HepG2 (cell line): ENCODE results near the gene MYOM1. TPM values are rescaled to one million over a fixed set of nuclear protein-coding genes. Genes with fewer than 3 reads are reported as not detected.
A peak's percentile ranks its signal among the peaks of the same experiment; 100 is the strongest.

ENCODE experiments used
- BRD4 ChIP-seq: sonication (generic); formaldehyde crosslinking; IDR thresholded peaks from 2 replicates; pipeline ENCODE4 v1.4.0; 2020; ENCODE audit warnings: missing genetic modification reagents
- FOXK1 ChIP-seq: sonication (generic); formaldehyde crosslinking; IDR thresholded peaks from 2 replicates; pipeline ENCODE4 v1.4.0; 2020; ENCODE audit warnings: low read depth, missing genetic modification reagents, borderline replicate concordance
- GFI1 ChIP-seq: sonication (generic); formaldehyde crosslinking; IDR thresholded peaks from 2 replicates; pipeline ENCODE4 v1.5.0; 2020; ENCODE audit warnings: missing genetic modification reagents, mild to moderate bottlenecking, borderline replicate concordance
- GLMP ChIP-seq: sonication (generic); formaldehyde crosslinking; IDR thresholded peaks from 2 replicates; pipeline ENCODE4 v1.9.0; 2021; ENCODE audit warnings: missing genetic modification reagents, mild to moderate bottlenecking, borderline replicate concordance
- HHEX ChIP-seq: IDR thresholded peaks from 2 replicates; pipeline ENCODE4 v1.6.1; 2016; ENCODE audit warnings: control low read depth
- HNRNPH1 ChIP-seq: fragments of 200-400 bp; formaldehyde crosslinking; optimal IDR thresholded peaks from 2 replicates; pipeline ENCODE3; 2017; ENCODE audit warnings: mild to moderate bottlenecking, low read depth, low read length
- JUND ChIP-seq: sonication (generic); formaldehyde crosslinking; IDR thresholded peaks from 2 replicates; pipeline ENCODE4 v1.8.0; 2022; ENCODE audit warnings: mild to moderate bottlenecking, missing genetic modification reagents
- KLF13 ChIP-seq: sonication (generic); formaldehyde crosslinking; IDR thresholded peaks from 2 replicates; pipeline ENCODE4 v1.4.0; 2020; ENCODE audit warnings: mild to moderate bottlenecking, missing genetic modification reagents
- MTF1 ChIP-seq: sonication (generic); formaldehyde crosslinking; IDR thresholded peaks from 2 replicates; pipeline ENCODE4 v1.5.0; 2020; ENCODE audit warnings: missing genetic modification reagents
- NBN ChIP-seq: fragments of 450-650 bp; conservative IDR thresholded peaks from 2 replicates; pipeline ENCODE4 v1.6.1; 2017
- PAWR ChIP-seq: sonication (generic); formaldehyde crosslinking; IDR thresholded peaks from 2 replicates; pipeline ENCODE4 v1.4.0; 2020; ENCODE audit warnings: missing genetic modification reagents, mild to moderate bottlenecking, borderline replicate concordance
- POLR2AphosphoS2 ChIP-seq: IDR thresholded peaks from 2 replicates; pipeline ENCODE4 v1.6.1; 2011; ENCODE audit warnings: low read depth, low read length, improper control_type of control experiment
- SKI ChIP-seq: fragments of 450-650 bp; IDR thresholded peaks from one replicate; pipeline ENCODE4 v1.6.1; 2018; ENCODE audit warnings: mild to moderate bottlenecking; ENCODE audit not compliant: partially characterized antibody
- SRY ChIP-seq: sonication (generic); formaldehyde crosslinking; IDR thresholded peaks from 2 replicates; pipeline ENCODE4 v1.8.0; 2022; ENCODE audit warnings: mild to moderate bottlenecking, missing genetic modification reagents
- ZNF276 ChIP-seq: sonication (generic); formaldehyde crosslinking; IDR thresholded peaks from 2 replicates; pipeline ENCODE4 v1.4.0; 2020; ENCODE audit warnings: mild to moderate bottlenecking, low read depth, missing genetic modification reagents
- ZNF530 ChIP-seq: sonication (generic); formaldehyde crosslinking; IDR thresholded peaks from 2 replicates; pipeline ENCODE4 v1.5.0; 2020; ENCODE audit warnings: low read depth, mild to moderate bottlenecking, missing genetic modification reagents
- polyA plus RNA-seq, 8 experiments: library from polyadenylated mRNA; depleted of rRNA in 3 of 8; stranded (reverse) in 7 of 8; unstranded in 1 of 8; fragments of >200 nt; fragmentation: Illumina TruSeq in 4 of 8; extraction: Trizol in 4 of 8; gene quantifications; 2 replicates each; pipeline versions ENCODE4 v1.2.1 to v1.2.3, GENCODE V29; 2011 to 2016; ENCODE audit warnings: low read depth in 4 of 8, missing spikeins in 1 of 8, mixed read lengths in 1 of 8; ENCODE audit not compliant: insufficient read depth in 1 of 8
- total RNA-seq, 5 experiments: library from RNA; depleted of rRNA; stranded (reverse); fragments of >200 nt; fragmentation: Illumina TruSeq; extraction: Trizol; gene quantifications; 2 replicates each; pipeline ENCODE4 v1.2.3, GENCODE V29; 2016; ENCODE audit warnings: low read depth in 1 of 5
- TF ChIP-seq, protein P1 (sequence below): IDR thresholded peaks from 2 replicates; pipeline ENCODE4 v1.6.1; 2016; ENCODE audit warnings: missing compliant biosample characterization, missing genetic modification reagents, borderline replicate concordance
- TF ChIP-seq, protein P2 (sequence below): sonication (generic); formaldehyde crosslinking; IDR thresholded peaks from 2 replicates; pipeline ENCODE4 v1.4.0; 2020; ENCODE audit warnings: missing genetic modification reagents
- TF ChIP-seq, protein P3 (sequence below): sonication (generic); formaldehyde crosslinking; IDR thresholded peaks from 2 replicates; pipeline ENCODE4 v1.4.0; 2020; ENCODE audit warnings: low read depth, mild to moderate bottlenecking, missing genetic modification reagents
- TF ChIP-seq, protein P4 (sequence below): sonication (generic); formaldehyde crosslinking; IDR thresholded peaks from 2 replicates; pipeline ENCODE4 v1.4.0; 2020; ENCODE audit warnings: low read depth, missing genetic modification reagents

MYOM1 gene
- total and polyA plus RNA-seq, 2 of the 13 experiments (the other 11 are each of a cell fraction or from before 2014, with no cell fraction given) = 0.46 to 0.98 TPM

GRCh38 chr18:3051718-3052410 is 167.9 kb downstream of the MYOM1 start (continued):
- TF ChIP-seq GLMP (CRISPR knock-in tag) = no peak
- peak; percentile 74; the same call in 1 of the 2 replicates for TF ChIP-seq BRD4 (CRISPR knock-in tag)
- no peak for TF ChIP-seq NBN
- no peak for TF ChIP-seq PAWR (CRISPR knock-in tag)
- peak; percentile 79 for TF ChIP-seq SKI
- no peak for TF ChIP-seq ZNF276 (CRISPR knock-in tag)
- TF ChIP-seq, protein P1, sequence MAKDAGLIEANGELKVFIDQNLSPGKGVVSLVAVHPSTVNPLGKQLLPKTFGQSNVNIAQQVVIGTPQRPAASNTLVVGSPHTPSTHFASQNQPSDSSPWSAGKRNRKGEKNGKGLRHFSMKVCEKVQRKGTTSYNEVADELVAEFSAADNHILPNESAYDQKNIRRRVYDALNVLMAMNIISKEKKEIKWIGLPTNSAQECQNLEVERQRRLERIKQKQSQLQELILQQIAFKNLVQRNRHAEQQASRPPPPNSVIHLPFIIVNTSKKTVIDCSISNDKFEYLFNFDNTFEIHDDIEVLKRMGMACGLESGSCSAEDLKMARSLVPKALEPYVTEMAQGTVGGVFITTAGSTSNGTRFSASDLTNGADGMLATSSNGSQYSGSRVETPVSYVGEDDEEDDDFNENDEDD (CRISPR knock-in tag) = no peak; the same call in 1 of the 2 replicates
- no peak for TF ChIP-seq HNRNPH1
- no peak for TF ChIP-seq ZNF530
- peak; percentile 95; the same call in 1 of the 2 replicates for TF ChIP-seq FOXK1 (CRISPR knock-in tag)
- TF ChIP-seq GFI1 (CRISPR knock-in tag) = peak; percentile 91
- TF ChIP-seq SRY (CRISPR knock-in tag) = no peak
- TF ChIP-seq, protein P2, sequence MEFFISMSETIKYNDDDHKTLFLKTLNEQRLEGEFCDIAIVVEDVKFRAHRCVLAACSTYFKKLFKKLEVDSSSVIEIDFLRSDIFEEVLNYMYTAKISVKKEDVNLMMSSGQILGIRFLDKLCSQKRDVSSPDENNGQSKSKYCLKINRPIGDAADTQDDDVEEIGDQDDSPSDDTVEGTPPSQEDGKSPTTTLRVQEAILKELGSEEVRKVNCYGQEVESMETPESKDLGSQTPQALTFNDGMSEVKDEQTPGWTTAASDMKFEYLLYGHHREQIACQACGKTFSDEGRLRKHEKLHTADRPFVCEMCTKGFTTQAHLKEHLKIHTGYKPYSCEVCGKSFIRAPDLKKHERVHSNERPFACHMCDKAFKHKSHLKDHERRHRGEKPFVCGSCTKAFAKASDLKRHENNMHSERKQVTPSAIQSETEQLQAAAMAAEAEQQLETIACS (CRISPR knock-in tag) = no peak
- TF ChIP-seq JUND (CRISPR knock-in tag) = peak; percentile 54; the same call in 1 of the 2 replicates
- no peak for TF ChIP-seq KLF13
- TF ChIP-seq POLR2AphosphoS2 = no peak
- TF ChIP-seq HHEX (CRISPR knock-in tag) = peak; percentile 81
- TF ChIP-seq, protein P3, sequence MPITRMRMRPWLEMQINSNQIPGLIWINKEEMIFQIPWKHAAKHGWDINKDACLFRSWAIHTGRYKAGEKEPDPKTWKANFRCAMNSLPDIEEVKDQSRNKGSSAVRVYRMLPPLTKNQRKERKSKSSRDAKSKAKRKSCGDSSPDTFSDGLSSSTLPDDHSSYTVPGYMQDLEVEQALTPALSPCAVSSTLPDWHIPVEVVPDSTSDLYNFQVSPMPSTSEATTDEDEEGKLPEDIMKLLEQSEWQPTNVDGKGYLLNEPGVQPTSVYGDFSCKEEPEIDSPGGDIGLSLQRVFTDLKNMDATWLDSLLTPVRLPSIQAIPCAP = no peak
- no peak for TF ChIP-seq MTF1 (CRISPR knock-in tag)
- TF ChIP-seq, protein P4, sequence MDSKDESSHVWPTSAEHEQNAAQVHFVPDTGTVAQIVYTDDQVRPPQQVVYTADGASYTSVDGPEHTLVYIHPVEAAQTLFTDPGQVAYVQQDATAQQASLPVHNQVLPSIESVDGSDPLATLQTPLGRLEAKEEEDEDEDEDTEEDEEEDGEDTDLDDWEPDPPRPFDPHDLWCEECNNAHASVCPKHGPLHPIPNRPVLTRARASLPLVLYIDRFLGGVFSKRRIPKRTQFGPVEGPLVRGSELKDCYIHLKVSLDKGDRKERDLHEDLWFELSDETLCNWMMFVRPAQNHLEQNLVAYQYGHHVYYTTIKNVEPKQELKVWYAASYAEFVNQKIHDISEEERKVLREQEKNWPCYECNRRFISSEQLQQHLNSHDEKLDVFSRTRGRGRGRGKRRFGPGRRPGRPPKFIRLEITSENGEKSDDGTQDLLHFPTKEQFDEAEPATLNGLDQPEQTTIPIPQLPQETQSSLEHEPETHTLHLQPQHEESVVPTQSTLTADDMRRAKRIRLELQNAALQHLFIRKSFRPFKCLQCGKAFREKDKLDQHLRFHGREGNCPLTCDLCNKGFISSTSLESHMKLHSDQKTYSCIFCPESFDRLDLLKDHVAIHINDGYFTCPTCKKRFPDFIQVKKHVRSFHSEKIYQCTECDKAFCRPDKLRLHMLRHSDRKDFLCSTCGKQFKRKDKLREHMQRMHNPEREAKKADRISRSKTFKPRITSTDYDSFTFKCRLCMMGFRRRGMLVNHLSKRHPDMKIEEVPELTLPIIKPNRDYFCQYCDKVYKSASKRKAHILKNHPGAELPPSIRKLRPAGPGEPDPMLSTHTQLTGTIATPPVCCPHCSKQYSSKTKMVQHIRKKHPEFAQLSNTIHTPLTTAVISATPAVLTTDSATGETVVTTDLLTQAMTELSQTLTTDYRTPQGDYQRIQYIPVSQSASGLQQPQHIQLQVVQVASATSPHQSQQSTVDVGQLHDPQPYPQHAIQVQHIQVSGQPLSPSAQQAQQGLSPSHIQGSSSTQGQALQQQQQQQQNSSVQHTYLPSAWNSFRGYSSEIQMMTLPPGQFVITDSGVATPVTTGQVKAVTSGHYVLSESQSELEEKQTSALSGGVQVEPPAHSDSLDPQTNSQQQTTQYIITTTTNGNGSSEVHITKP (CRISPR knock-in tag) = peak; percentile 71
